K562 (cell line): ENCODE data around the gene ZNF804A.

Source experiments
- ARID3A ChIP-seq: IDR thresholded peaks from 2 replicates; pipeline ENCODE4 v1.6.1; 2012; ENCODE audit warnings: low read depth, low read length, improper control_type of control experiment, borderline replicate concordance
- CTCF ChIP-seq, 3 experiments: IDR thresholded peaks in 2 of 3; conservative IDR thresholded peaks in 1 of 3; 2 replicates each; pipeline ENCODE4 v1.5.1; 2011 to 2012; ENCODE audit warnings: low read length in 3 of 3, mild to moderate bottlenecking in 3 of 3, control low read depth in 2 of 3, improper control_type of control experiment in 1 of 3, inconsistent platforms in 1 of 3, low read depth in 1 of 3, mixed read lengths in 1 of 3, moderate library complexity in 1 of 3; ENCODE audit not compliant: insufficient read depth in 2 of 3
- EZH2 ChIP-seq: IDR thresholded peaks from 2 replicates; pipeline ENCODE4 v1.6.1; 2012; ENCODE audit warnings: low read depth, mild to moderate bottlenecking, inconsistent platforms, low read length, borderline replicate concordance
- GATAD2B ChIP-seq: fragments of 450-650 bp; IDR thresholded peaks from 2 replicates; pipeline ENCODE4 v1.6.1; 2017; ENCODE audit warnings: mild to moderate bottlenecking, borderline replicate concordance
- KDM2B ChIP-seq: fragments of 250-450 bp; sonication (Bioruptor Pico); IDR thresholded peaks from 2 replicates; pipeline ENCODE4 v1.8.0; 2021; ENCODE audit warnings: mild to moderate bottlenecking, moderate library complexity
- MAFF ChIP-seq: IDR thresholded peaks from 2 replicates; pipeline ENCODE4 v1.6.1; 2012; ENCODE audit warnings: low read length, improper control_type of control experiment
- RAD21 ChIP-seq, 2 experiments: fragments of 250-450 bp in 1 of 2; fragments of 450-650 bp in 1 of 2; sonication (Bioruptor Pico) in 1 of 2; formaldehyde crosslinking in 1 of 2; IDR thresholded peaks in 1 of 2; conservative IDR thresholded peaks in 1 of 2; 2 replicates each; pipeline versions ENCODE4 v1.4.0 to v1.8.0; 2020 to 2022; ENCODE audit warnings: mild to moderate bottlenecking in 2 of 2, moderate library complexity in 1 of 2
- RCOR1 ChIP-seq, 2 experiments: IDR thresholded peaks; 2 replicates each; pipeline ENCODE4 v1.6.1; 2012; ENCODE audit warnings: low read depth in 2 of 2, low read length in 2 of 2, borderline replicate concordance in 1 of 2, improper control_type of control experiment in 1 of 2
- REST ChIP-seq, 2 experiments: fragments of 450-650 bp; formaldehyde crosslinking in 1 of 2; IDR thresholded peaks; 2 replicates each; pipeline versions ENCODE4 v1.4.0 to v1.6.1; 2014 to 2020; ENCODE audit warnings: mild to moderate bottlenecking in 2 of 2, borderline replicate concordance in 1 of 2, low read depth in 1 of 2
- SMC3 ChIP-seq: conservative IDR thresholded peaks from 2 replicates; pipeline ENCODE4 v1.6.1; 2011; ENCODE audit warnings: low read depth, low read length, improper control_type of control experiment; ENCODE audit not compliant: insufficient read depth
- ZNF121 ChIP-seq: sonication (generic); formaldehyde crosslinking; conservative IDR thresholded peaks from 2 replicates; pipeline ENCODE4 v1.8.0; 2022; ENCODE audit warnings: missing genetic modification reagents
- ZNF184 ChIP-seq: sonication (generic); formaldehyde crosslinking; IDR thresholded peaks from 2 replicates; pipeline ENCODE4 v1.5.0; 2020; ENCODE audit warnings: missing genetic modification reagents
- ZNF644 ChIP-seq: fragments of 200-800 bp; sonication (Bioruptor generic); IDR thresholded peaks from 2 replicates; pipeline ENCODE4 v1.6.1; 2016; ENCODE audit warnings: low read depth, missing genetic modification characterization, missing compliant biosample characterization
- TF ChIP-seq, protein P1 (sequence below): sonication (generic); formaldehyde crosslinking; IDR thresholded peaks from 2 replicates; pipeline ENCODE4 v1.9.0; 2022; ENCODE audit warnings: mild to moderate bottlenecking, missing genetic modification reagents

DNA sequence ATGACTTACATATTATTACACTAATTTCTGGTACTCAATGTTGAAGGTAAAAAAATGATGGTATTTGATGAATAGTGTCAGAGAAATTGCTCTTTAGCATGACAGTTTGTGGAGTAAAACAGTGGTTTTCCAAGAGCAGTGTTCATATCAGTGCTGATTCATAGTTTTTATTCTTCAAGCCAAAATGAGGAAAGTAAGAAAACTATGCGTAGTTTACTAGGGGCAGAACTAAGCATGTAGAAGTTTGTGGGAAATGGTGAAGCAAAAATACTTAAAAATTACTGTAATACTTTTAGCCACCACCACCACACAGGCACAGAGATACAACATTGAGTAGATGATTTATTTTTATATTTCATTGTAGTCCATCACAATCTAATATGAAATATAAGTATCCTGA lies 137.3 kb downstream of the ZNF804A start:
- TF ChIP-seq ZNF644 (tag) (no peak), EZH2 (no peak), REST (IDR thresholded peaks at IDR 0.05; ENCODE audit: borderline replicate concordance) (no peak), REST (CRISPR knock-in tag; IDR thresholded peaks at IDR 0.05; ENCODE audit: low read depth) (no peak), CTCF (IDR thresholded peaks at IDR 0.05 in 2 of 3, conservative IDR thresholded peaks at IDR 0.05 in 1 of 3; ENCODE audit: insufficient read depth in 2 of 3, low read depth in 1 of 3, low read length in 3 of 3) (no peak), ZNF184 (CRISPR knock-in tag) (no peak), SMC3 (no peak), ZNF121 (CRISPR knock-in tag) (no peak), RAD21 (CRISPR knock-in tag; conservative IDR thresholded peaks at IDR 0.05 in 1 of 2, IDR thresholded peaks at IDR 0.05 in 1 of 2) (no peak), KDM2B (CRISPR knock-in tag) (no peak), RCOR1 (IDR thresholded peaks at IDR 0.05; ENCODE audit: borderline replicate concordance in 1 of 2, low read depth in 2 of 2, low read length in 2 of 2) (no peak), MAFF (no peak), ARID3A (no peak), GATAD2B (no peak)
- TF ChIP-seq, protein P1, sequence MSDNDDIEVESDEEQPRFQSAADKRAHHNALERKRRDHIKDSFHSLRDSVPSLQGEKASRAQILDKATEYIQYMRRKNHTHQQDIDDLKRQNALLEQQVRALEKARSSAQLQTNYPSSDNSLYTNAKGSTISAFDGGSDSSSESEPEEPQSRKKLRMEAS: no peak
